DMS53 (cell line): ENCODE measurements around the gene PPARG.

Source experiments
- DNase-seq: peaks from one replicate; lab custom pipeline; 2025; lab: John Stamatoyannopoulos, UW

The PPARG gene

DNA sequence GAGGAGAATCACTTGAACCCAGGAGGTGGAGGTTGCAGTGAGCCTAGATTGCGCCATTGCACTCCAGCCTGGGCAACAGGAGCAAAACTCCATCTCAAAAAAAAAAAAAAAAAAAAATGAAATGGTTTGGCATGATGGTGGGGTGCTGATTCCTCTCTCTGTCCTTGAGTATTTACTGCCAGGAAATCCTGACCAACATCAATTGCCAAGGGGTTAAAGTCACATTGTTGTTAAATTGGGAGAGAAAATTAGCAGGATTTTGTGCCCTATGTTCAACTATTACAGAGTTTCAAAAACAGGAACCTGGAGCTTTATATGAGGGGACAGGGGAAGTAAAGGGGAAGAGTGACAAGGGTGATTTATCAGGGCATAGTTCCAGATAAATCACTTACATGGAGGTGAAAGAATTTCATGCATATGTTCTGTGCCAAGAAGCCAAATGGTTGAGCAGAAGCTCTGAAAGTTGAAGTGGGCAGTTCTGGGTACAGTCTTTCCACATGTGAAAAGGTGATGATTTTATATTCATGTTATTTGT is 124.9 kb downstream of the PPARG start:
- no peak for DNase-seq

DNA sequence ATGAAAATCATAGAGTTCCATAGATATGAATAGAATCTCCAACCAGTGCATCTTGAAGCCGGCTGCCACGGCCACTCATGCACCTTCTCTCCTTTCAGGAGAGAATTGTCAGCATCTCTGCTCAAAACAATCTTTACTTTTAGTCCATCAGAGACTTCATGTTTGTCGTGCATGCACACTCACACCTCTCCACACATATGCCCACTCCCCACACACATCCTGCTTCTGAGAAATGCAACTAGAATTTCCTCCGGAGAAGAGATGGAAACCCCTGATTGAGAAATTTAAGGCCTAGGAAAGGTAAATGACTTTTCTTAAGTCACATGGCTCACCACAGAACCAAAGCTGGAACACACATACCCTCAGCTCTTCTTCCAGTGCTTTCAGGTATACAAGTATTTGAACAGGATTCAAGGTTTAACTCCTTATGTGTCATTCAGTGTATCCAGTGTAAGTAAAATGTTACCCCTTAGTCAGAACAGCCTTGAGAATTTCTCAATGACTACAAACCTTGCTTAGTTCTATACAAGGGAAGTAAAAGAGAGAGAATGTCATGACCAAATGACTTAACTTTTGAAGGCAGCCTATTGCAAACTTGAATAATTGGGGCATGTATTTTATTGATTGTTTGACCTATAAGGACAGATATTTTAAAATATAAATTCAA is 126.3 kb downstream of the PPARG start:
- no peak for DNase-seq

DNA sequence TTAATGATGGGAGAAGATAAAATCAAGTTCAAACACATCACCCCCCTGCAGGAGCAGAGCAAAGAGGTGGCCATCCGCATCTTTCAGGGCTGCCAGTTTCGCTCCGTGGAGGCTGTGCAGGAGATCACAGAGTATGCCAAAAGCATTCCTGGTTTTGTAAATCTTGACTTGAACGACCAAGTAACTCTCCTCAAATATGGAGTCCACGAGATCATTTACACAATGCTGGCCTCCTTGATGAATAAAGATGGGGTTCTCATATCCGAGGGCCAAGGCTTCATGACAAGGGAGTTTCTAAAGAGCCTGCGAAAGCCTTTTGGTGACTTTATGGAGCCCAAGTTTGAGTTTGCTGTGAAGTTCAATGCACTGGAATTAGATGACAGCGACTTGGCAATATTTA is 127.9 kb downstream of the PPARG start:
- no peak for DNase-seq

DNA sequence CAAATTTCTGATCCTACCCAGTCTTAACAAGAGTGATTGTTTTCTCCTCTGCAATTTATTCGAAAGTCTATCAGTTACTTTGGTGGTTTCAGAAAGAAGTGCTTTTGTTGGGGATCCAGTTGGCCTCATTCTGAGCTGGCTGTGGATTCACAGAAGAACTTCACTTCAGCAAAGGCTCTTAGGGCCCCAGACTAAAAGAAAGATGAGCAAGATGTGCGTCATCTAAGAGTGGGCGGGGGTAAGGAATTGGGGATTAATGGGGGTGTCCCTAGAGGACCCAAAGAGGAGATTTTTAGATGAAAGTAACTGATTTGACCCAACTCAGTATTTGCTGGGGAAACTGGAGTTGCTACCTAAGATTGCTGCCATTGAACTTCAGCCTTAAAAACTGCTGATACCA is 131.5 kb downstream of the PPARG start:
- DNase-seq, result no peak

DNA sequence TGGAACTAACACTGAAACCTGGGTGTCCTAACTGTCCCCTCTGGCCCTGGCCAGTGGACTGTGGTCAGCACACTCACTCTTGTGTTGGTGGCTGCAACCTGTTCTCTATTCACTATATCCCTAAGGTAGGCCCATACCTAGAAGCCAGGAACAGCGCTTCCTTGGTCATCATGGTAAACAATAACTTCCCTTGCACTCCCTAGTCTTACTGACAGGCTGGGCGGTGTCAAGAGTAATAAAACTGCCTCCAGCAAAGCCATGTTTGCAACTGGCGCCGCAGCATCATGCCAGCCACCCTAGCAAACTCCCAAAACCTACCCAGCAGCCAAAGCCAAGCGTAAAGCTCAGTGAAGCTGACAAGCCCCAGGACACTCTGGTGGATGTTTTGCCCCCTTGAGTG is 132.3 kb downstream of the PPARG start:
- no peak for DNase-seq

DNA sequence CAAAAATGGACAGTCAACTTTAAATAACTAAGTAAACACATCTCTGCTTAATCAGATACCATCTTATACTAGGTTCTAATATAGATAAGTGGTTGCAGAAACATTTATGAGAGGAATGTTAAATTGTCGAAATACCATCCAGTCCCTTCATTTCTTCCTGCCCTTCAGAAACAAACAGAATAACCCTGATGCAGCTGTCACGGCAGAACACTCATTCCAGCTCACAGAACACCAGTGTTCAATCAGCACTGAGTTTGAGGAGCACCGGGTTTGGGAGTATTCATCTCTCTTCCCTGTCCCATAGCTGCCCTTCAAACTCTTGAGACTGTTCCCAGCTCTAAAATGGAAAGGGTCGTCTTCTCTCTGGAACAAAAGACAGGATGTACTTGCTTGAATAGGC is 134.3 kb downstream of the PPARG start:
- DNase-seq, result no peak

DNA sequence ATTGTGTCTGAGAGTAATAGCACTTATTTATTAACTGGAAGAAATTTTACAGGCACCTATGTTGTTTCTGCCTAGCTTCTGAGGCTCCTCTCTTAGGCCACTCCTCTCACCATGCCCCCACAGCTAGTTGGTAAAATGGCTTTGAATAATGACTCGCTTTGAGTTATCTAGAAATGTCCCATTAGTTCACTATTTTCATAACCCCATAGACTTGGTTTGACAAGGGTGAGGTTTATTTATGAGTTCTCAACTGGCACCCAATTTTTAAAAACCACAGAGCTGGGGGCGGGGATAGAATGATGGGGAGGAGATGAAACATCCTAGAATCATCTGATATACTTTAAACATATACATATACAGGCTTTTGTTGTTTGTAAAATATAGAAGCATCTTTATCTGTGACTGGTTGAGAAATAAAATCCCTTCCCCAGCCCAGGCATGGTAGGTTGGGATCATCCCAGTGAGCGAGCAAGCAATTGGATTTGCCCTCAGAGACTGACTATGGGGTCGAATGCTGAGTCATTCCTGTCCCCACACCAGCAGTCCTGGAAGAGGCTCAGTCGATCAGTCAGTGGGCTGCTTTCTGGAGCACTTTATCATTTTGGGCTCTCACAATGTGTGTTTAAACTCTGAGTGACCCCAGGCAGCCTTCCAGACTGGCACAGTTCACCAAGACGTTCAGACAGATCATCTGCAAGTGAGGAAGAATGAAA is 135.2 kb downstream of the PPARG start:
- DNase-seq, result no peak

DNA sequence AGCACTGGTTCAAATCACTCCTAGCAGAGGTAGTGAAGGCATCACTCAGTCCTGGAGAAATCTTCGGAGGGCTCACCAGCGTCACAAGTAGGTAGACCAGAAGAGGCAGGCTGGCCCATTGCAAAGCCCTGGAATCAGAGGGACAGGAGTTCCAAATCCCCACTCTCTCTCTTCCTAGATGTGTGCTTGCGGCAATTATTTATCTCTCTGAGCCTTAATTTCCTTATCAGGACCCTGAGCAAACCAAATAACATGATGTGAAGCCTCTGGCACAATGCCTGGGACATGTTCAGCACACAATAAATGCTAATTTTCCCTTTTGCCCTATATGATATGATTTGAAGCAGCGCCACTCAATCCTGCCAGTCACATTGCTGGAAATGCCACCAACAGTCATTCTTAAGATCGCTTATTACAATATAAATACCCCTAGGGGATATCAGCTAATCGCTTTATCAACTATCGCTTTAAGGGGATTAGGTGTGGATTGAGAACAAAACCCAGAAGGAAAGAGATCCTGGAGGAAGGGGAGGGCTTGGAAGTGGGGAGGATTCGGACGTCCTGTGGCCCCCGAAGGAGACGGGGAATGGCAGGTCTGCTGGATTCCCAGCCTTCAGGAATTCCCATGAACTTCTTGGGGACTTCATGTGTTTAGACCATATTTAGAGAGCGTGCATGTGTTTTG is 135.9 kb downstream of the PPARG start:
- DNase-seq, result no peak

DNA sequence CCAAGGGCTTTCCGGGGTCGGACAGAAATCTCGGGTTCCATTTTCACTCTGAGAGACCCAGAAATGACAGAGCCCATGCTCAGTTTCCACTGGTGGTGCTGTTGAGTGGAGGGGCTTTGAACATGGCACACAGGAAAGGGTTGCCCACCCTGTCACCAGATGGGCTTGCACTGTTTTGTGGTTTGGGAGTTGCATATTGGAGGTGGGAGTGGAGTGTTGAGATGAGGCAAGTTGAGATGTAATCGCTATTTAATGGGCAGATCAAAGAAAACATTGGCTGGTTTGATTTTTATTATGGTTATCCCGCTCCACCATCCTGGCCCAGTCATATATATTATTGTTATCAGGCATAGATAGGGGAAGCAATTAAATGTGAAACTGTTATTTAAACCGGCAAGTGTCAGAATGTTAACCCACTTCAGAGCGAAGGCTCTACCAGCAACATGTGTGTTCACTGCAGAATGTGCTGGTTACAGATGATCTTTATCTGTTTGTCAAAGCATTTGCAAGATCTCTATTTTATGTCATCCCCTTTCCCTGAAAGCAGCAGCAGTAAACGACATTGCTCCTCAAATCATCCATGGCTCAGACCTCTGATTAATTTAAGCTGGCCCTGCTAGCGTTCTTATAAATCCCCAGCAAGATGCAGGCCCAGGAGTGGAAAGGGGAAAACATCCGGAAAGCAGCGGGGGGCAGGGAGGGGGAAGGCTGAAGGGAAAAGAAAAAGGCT is 137.1 kb downstream of the PPARG start:
- no peak for DNase-seq

DNA sequence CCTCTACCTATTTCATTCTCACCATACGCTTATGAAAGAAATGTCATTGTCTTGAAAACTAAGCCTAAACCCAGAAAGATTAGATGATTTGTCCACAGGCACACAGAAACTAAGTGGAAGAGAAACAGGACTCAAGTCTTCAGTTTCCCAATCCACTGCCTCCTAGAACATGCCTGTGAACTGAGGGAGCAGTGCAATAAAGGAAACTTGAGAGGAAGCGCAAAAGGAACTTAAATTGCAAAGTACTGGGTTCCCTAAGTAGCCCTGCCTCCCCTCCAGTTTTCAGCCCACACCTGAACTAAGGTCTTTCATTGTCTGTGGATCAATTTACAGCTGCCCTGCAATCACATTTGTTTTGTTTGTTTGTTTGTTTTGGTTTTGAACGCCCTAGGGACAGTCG is 138.7 kb downstream of the PPARG start:
- DNase-seq, result no peak

DNA sequence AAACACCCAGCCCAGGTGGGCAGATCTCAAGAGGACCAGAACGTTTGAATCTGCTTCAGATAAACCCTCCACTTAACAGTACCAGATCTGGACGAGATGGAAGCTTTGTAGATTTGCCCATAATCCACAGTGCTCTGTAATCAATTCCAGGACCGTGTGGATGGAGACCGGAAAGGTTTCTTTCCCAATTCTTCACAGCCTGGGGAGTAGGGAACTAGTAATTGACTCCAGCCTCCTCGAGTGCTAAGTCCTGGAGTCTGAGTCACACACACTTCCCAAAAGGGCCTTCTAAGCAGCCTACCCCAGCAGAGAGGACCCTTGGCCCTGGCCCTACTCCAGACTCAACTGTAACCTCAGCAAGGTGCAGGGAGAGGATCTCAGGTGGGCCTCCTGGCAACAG is 139.3 kb downstream of the PPARG start:
- no peak for DNase-seq

DNA sequence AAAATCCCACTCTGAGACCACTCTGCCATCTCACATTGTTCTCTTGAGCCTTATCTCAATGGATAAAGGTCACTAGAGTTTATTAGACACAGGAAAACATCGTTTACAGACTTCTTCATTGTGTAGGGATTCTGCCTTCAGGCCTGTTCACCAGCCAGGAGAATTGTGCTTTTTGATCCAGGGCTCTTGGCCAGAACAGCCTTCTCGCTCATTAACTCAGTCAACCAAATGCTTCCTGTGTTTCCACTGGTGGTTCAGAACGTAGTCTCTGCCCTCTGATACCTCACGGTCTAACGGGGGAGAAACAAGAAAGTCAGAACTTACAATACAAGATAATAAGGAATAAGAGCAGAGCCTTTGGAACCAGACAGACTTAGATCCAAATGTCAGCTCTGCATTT is 141.2 kb downstream of the PPARG start:
- DNase-seq, result no peak

DNA sequence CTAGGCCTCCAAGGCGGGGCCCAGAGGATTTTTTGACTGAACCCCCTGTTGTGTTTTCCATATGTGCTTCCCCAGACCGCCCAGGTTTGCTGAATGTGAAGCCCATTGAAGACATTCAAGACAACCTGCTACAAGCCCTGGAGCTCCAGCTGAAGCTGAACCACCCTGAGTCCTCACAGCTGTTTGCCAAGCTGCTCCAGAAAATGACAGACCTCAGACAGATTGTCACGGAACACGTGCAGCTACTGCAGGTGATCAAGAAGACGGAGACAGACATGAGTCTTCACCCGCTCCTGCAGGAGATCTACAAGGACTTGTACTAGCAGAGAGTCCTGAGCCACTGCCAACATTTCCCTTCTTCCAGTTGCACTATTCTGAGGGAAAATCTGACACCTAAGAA is 145.0 kb downstream of the PPARG start:
- DNase-seq, result no peak

DNA sequence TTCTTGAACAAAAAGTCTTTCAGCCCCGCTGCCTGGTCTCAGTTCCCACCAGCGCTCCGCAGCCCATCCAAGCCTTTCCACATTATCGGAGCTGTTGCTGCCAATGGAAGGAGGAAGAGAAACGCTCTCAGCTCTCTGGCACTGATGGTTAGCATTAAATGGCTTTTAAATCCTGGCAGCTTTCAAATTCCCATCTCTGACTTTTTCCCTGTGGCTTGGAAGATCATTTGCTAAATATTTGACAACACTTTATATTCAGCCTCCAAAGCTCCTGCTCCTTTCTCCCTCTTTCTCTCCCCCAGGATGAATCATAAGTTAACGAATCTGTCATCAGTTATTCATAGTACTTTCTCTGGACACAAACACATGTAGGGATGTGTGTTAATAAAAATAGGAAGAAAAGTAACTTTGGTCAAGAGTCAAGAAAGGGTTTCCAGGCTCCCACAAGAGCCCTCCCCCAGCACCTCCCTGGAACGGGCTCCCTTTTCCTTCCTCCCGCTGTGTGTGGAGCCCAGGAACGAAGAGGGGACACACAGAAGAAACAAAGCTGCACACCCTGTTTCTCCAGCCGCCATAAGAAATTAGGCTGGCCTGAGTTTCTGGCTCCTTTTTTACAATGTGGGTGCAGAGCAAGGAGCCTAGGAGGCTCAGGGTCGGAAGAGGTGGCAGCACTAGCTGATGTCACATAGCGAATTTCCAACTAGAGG is 147.8 kb downstream of the PPARG start:
- no peak for DNase-seq

DNA sequence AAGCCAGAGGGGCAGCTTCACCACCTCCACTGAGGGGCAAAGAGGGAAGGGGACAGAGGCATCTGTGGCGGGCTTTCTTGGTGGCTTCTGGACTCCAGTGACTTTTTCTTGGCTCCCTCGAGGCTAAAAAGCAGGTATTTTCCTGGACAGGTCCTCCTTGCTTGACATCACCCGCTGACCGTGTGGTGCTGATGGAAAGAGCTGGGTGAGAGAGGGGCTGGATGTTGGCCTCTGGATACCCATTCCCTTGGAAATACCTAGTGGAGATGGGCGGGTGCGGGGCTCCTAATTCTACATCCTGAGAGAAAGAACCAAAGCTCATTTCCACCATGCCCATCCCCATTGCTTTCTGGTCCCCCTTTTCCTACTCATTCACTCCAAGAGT is 148.3 kb downstream of the PPARG start:
- DNase-seq, result no peak

DNA sequence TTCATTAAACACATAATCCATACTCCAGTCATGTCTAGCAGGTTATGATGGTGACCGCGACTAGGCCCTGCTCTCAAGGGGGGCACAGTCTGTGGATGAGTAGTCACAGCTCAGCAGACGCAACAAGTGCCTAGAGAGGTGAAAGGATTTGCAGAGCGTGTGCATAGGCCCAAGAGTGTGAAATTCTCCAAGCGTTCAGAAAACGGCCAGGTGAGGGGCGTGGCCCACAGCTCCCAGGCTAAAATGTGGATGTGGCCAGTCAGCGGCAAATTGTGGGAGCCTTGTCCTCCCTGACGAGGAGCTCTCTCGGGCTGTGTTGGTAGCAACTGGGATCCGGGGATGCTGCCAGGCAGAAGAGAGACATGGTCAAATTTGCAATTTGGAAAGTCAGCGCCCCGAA is 149.0 kb downstream of the PPARG start:
- DNase-seq, result no peak

DNA sequence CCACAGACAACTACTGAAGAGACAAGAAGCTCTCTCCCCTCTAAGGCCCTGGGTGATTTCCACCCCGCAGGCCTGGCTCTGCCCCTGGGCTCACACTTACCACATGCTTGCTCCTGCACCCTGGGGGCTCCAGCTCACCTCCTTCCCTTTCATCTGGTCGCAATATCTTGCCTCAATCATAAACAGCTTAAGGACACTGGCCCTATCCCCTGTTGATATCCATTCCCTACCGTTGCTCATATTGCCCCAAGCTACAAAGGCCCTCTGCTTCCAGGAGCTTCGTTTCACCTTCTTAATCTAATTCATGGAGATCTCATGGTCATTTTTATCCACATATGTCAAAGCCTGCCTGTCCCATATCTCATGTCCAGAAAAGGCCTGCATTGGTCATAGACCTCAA is 149.4 kb downstream of the PPARG start:
- DNase-seq, result no peak

DNA sequence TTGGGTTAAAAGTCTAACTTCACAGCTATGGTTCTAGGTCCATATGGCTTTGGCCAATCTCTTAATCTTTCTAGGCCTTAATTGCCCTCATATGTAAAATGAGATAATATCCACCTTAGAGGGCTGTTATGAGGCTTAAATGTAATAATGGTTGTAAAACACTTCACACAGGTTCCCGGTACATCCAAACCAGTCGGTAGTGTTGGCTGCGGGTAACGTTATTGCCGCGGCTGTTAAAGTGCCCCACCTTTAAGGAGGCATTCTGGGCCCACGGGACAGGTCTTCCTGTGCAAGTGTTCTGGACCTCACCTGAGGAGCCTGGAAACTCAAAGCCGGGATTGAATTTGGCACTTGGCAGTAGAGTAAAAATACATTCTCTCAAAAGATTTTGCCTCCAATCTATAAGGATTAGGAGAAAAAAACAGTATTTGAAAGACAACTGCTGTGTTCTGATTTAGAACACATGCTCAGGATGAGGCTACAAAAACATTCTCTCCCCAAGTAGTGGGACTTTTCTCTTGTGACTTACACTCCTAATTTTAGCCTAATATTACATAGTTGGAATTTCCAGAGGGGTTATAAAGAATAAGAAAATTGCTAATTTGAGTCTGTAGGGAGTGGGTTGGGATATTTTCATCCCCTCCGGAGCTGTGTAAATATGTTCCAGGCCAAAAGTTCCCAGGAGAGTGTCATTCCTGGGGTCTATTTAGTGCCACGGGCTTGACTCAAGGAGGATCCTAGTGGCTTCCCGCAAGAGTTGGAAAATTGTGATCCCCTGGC is 150.5 kb downstream of the PPARG start:
- no peak for DNase-seq

DNA sequence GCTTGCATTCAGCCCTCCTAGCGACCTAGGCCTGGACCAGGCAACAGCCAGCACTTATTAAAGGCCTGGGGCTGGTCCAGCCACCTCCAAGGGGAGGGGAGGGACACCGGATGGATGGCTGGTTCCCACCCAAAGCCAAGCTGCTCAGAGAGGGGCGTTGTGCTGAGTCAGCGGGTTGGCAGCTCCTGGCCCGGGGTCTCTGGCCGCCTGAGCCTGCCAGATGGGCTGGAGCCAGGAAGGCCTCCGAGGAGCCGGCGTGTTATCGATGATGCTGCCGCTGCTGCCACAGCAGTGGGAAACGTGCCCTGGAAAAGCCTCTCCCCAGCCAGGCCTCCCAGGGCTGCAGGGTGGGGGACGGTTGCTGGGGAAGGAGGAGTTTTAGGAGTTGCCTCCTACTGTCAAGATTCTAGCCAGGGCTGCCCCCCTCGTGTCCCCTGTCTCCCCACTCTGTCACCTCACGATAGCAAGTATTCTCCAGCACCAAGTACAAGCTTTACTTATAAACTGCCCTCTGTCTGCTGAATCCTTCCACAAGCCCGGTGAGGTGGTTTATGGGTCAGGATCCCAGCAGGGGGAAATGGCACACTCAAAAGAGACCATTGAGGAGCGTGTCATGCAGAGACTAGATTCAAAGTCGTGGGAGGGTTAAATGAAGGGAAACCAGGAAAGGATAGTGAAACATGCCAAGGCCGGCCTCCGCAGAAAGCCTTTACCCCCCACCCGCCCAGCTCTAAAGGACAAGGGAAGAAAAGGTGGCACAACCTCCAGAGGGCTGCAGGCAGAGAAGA is 152.3 kb downstream of the PPARG start:
- no peak for DNase-seq
